ENCODE results near the gene PTPRZ1.

DNA sequence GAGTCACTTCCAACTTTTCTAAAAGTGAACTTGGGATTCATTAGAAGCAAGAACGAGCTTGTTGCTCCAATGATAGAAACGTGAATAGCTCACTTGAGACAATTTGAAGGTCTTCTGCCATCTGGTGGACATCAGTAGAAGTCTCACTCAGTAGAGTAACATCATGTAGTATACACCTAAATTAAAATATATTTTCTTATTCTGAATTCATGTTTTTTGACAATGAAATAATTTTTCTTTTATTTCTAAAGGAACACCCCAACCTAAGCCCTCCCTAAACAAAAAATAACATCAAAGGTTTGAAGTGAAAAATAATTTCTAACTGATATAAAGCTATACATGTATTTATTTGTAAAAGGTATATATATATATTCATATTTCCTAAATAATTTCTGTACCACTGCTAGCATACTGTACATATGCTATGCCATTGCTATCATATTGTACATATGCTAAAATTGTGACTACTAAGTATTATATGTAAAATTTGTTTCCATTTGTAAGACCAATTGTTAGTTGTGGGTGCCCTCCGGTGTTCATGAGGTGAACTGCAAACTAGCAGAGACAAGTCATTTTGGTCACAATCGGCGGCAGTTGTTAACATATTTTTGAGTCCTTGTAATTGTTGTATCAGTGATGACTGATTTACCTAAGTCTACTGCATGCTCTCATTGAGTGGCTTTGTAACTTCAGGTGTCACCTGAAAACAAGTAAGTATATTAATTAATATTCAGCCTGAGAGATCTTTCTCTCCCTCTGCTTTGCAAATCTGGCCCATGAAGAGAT, 121.9 kb downstream of the PTPRZ1 start:
- TF ChIP-seq TP53 (CRISPR knock-in tag; IDR thresholded peaks at IDR 0.05) (no peak), EP300 (IDR thresholded peaks at IDR 0.05) (no peak), POLR2AphosphoS2 (conservative IDR thresholded peaks at IDR 0.05; ENCODE audit: low read length) (no peak), CHD2 (IDR thresholded peaks at IDR 0.05; ENCODE audit: low read length, partially characterized antibody) (no peak), REST (IDR thresholded peaks at IDR 0.05) (no peak), RARB (CRISPR knock-in tag; IDR thresholded peaks at IDR 0.05) (no peak), POLR2A (IDR thresholded peaks at IDR 0.05; ENCODE audit: low read length) (no peak), RAD21 (conservative IDR thresholded peaks at IDR 0.05 in 1 of 2, IDR thresholded peaks at IDR 0.05 in 1 of 2) (peak; percentile 75 to 77)
- TF ChIP-seq, protein P1, sequence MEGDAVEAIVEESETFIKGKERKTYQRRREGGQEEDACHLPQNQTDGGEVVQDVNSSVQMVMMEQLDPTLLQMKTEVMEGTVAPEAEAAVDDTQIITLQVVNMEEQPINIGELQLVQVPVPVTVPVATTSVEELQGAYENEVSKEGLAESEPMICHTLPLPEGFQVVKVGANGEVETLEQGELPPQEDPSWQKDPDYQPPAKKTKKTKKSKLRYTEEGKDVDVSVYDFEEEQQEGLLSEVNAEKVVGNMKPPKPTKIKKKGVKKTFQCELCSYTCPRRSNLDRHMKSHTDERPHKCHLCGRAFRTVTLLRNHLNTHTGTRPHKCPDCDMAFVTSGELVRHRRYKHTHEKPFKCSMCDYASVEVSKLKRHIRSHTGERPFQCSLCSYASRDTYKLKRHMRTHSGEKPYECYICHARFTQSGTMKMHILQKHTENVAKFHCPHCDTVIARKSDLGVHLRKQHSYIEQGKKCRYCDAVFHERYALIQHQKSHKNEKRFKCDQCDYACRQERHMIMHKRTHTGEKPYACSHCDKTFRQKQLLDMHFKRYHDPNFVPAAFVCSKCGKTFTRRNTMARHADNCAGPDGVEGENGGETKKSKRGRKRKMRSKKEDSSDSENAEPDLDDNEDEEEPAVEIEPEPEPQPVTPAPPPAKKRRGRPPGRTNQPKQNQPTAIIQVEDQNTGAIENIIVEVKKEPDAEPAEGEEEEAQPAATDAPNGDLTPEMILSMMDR (IDR thresholded peaks at IDR 0.05), result peak; percentile 80
